GM10248 (cell line): Measurements from ENCODE around the gene NR5A1.

Source experiments
- CTCF ChIA-PET: fragments of 300-600 bp; sonication (Branson Sonifier 250); formaldehyde crosslinking; extraction: SDS; loops from one replicate; lab custom pipeline; 2021; ENCODE audit warnings: antibody characterized with exemption; lab: Yijun Ruan, JAX
- POLR2A ChIA-PET: fragments of 350-650 bp; sonication (Branson Sonifier 250); formaldehyde crosslinking; extraction: SDS; loops from one replicate; lab custom pipeline; 2020; ENCODE audit warnings: antibody characterized with exemption; lab: Yijun Ruan, JAX
- DNase-seq: peaks from one replicate; pipeline ENCODE4 v3.0.0; 2012; ENCODE audit errors: extremely low spot score
- TF ChIP-seq, protein P1 (sequence below): IDR thresholded peaks from 2 replicates; pipeline ENCODE4 v1.5.1; 2012; ENCODE audit warnings: mild to moderate bottlenecking, low read depth; ENCODE audit errors: extremely low read depth, missing control alignments, control extremely low read depth

The NR5A1 gene

DNA sequence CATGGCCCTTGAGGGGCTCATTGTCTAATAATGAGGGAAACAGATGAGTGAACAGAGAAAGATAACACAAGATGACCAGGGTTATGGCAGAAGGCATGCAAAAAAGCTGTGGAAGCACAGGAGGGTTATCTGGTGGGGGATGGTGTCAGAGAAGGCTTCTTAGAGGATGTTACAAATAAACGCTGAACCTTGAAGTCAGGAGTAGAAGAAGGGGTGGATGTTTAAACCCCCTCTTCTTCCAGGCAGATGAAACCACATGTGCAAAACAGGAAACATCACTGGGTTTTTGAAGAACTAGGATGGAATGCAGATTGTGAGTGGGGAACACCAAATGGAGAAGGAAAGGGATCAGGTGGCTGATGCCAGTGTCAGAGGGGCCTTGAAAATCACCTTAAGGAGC, 41.8 kb upstream of the NR5A1 start:
- TF ChIP-seq, protein P1, sequence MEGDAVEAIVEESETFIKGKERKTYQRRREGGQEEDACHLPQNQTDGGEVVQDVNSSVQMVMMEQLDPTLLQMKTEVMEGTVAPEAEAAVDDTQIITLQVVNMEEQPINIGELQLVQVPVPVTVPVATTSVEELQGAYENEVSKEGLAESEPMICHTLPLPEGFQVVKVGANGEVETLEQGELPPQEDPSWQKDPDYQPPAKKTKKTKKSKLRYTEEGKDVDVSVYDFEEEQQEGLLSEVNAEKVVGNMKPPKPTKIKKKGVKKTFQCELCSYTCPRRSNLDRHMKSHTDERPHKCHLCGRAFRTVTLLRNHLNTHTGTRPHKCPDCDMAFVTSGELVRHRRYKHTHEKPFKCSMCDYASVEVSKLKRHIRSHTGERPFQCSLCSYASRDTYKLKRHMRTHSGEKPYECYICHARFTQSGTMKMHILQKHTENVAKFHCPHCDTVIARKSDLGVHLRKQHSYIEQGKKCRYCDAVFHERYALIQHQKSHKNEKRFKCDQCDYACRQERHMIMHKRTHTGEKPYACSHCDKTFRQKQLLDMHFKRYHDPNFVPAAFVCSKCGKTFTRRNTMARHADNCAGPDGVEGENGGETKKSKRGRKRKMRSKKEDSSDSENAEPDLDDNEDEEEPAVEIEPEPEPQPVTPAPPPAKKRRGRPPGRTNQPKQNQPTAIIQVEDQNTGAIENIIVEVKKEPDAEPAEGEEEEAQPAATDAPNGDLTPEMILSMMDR: no peak
- CTCF ChIA-PET: no interaction called here
- POLR2A ChIA-PET: no interaction called here
- DNase-seq: no peak

GRCh38 chr9:124544535-124544934, 37.3 kb upstream of the NR5A1 start:
- TF ChIP-seq, protein P1: no peak
- ChIA-PET CTCF (interaction anchor here (1.8 to 3.4 kb wide), 2 partner anchors 8 to 167 kb away, joined by 7 to 39 read pairs; no protein-coding TSS in a partner anchor), POLR2A (no interaction called here)
- DNase-seq: no peak

DNA sequence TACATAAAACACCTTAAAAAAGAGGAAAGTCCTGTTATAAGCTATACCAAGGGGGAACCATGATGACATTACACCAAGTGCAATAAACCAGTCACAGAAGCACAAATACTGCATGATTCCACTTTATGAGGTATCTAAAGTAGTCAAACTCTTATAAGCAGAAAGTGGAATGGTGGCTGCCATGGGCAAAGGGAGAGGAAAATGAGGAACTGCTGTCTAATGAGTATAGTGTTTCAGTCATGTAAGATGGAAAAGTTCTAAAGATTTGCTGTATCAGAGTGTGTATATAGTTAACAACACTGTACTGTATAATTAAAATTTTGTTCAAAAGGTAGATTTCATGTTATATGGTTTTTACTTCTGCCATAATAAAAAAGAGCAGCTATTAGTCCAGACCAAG, 34.6 kb upstream of the NR5A1 start:
- POLR2A ChIA-PET: no interaction called here
- TF ChIP-seq, protein P1: no peak
- no peak for DNase-seq
- CTCF ChIA-PET: interaction anchor here (1.0 kb wide), 1 partner anchor 122 kb away, joined by 3 read pairs; no protein-coding TSS in a partner anchor

- DNase-seq: no peak
- TF ChIP-seq, protein P1: no peak
- CTCF ChIA-PET: interaction anchor here (1.0 to 8.7 kb wide), 18 partner anchors 8 to 174 kb away, joined by 3 to 115 read pairs (median 5); partner anchors contain the start of gene PSMB7
- POLR2A ChIA-PET: no interaction called here
Measured at GRCh38 chr9:124537926-124538325, 30.7 kb upstream of the NR5A1 start.

DNA sequence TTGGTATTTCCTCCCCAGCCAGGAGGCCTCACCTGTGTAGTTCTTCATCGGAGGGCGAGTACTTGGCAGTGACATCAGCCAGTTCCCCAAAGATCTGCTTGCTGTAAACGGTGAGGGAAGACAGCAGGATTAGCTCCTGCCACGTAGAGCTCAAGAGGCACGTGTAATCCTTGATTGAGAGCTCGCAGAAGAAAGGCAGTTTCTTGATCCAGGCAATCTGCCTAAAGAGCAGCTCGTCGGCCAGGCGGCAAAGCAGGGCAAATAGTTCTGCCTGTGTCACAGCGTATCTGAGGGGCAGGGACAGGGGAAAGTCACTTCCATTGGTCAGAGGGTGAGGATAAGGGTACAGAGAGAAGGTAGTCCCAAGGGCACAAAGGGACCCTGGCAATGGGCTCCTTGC, 28.6 kb upstream of the NR5A1 start:
- CTCF ChIA-PET: interaction anchor here (0.7 to 8.7 kb wide), 10 partner anchors 10 to 326 kb away, joined by 3 to 115 read pairs (median 6); no protein-coding TSS in a partner anchor

GRCh38 chr9:124532897-124533296, 25.7 kb upstream of the NR5A1 start:
- ChIA-PET CTCF (interaction anchor here (1.0 to 8.7 kb wide), 4 partner anchors 14 to 112 kb away, joined by 3 to 115 read pairs (median 4); no protein-coding TSS in a partner anchor), POLR2A (no interaction called here)
- TF ChIP-seq, protein P1: no peak
- DNase-seq: no peak

More for the DNA sequence above, 28.6 kb upstream of the NR5A1 start:
- no peak for DNase-seq
- POLR2A ChIA-PET: no interaction called here
- TF ChIP-seq, protein P1: no peak
